ENCODE measurements around the gene CBX2. TPM values are rescaled to one million over a fixed set of nuclear protein-coding genes. Genes with fewer than 3 reads are reported as not detected.

The CBX2 gene
- total and polyA plus RNA-seq, 2 of the 4 experiments (the other 2 are of a cell fraction), result 2.0 to 3.2 TPM

GRCh38 chr17:79750650-79751545, 27.1 kb upstream of the CBX2 start:
- POLR2A ChIA-PET (ENCODE audit: unreplicated experiment), result no interaction called here
- H4K20me1 ChIP-seq (ENCODE audit: insufficient read depth, low read length), result no peaks in the 10 kb centered on the region
- H3K36me3 ChIP-seq (ENCODE audit: control insufficient read depth, insufficient read depth, low read length), result no peaks in the 10 kb centered on the region
- H3K79me1 ChIP-seq (ENCODE audit: low read depth in 1 of 2, low read length in 2 of 2), result no peaks in the 10 kb centered on the region
- ATAC-seq (ENCODE audit: low read depth) (no peak), DNase-seq (no peak)
- no peak overlapping the region for H3K14ac ChIP-seq (replicated peaks; ENCODE audit: low read depth, low read length)
- no peak overlapping the region for H3K56ac ChIP-seq (ENCODE audit: extremely low read depth, insufficient read depth, low read length)
- 67% methylated on average over 1 of the region's 13 CpGs; no CpG with 5 or more reads in 1 of the 2 experiments for WGBS, 2 experiments (ENCODE audit: extremely low coverage in 2 of 2, insufficient read length in 1 of 2)
- no peak overlapping the region for H4K91ac ChIP-seq (ENCODE audit: insufficient read depth, low read depth, low read length)
- no peak overlapping the region for H3K4me2 ChIP-seq (ENCODE audit: low read depth, low read length)
- H3K18ac ChIP-seq (ENCODE audit: low read depth, low read length), result no peak overlapping the region
- no peak overlapping the region for H2BK5ac ChIP-seq (ENCODE audit: low read depth, low read length, poor library complexity, severe bottlenecking)
- no peak overlapping the region for H2BK120ac ChIP-seq (ENCODE audit: low read depth, low read length)
- dilution Hi-C loops (cut with HindIII; ENCODE audit: low sequenced_read_pairs, unreplicated experiment), result no loop called here
- peaks cover 3% of the 10 kb centered on the region; the same call in 1 of the 2 replicates for H3K4me1 ChIP-seq (ENCODE audit: control insufficient read depth, insufficient read depth, low read length)
- H4K5ac ChIP-seq (ENCODE audit: low read depth, low read length), result no peak overlapping the region
- H3K4me3 ChIP-seq (ENCODE audit: insufficient read depth, low read depth, low read length), result no peak overlapping the region
- intact Hi-C loops (cut with micrococcal nuclease), result no loop called here
- in situ Hi-C loops (cut with MboI; ENCODE audit: low sequenced_read_pairs), result loop anchor here (10.0 kb wide), 1 partner anchor 164 kb away; no protein-coding TSS in a partner anchor
- H2BK20ac ChIP-seq (ENCODE audit: low read depth, low read length), result no peak overlapping the region
- no peak overlapping the region for H3K23ac ChIP-seq (ENCODE audit: low read depth, low read length)
- no TSS peak for BruUV-seq (replicated peaks)
- no peaks in the 10 kb centered on the region for H3K9me3 ChIP-seq (ENCODE audit: control insufficient read depth, insufficient read depth, low read length)
- H3K9me1 ChIP-seq (ENCODE audit: insufficient read depth, low read length), result no peaks in the 10 kb centered on the region
- no peak overlapping the region for H3K4ac ChIP-seq (ENCODE audit: low read depth, low read length)
- H2AFZ ChIP-seq (replicated peaks; ENCODE audit: low read length, poor library complexity), result no peak overlapping the region
- H3K9ac ChIP-seq (ENCODE audit: low read depth, low read length), result no peak overlapping the region
- CTCF ChIA-PET, result no interaction called here
- TF ChIP-seq RCOR1 (IDR thresholded peaks at IDR 0.05; ENCODE audit: insufficient replicate concordance, low read length) (no peak), NFE2L2 (IDR thresholded peaks at IDR 0.05; ENCODE audit: low read depth, low read length) (peak; percentile 62), USF2 (IDR thresholded peaks at IDR 0.05; ENCODE audit: low read depth, low read length) (no peak), MAFK (IDR thresholded peaks at IDR 0.05; ENCODE audit: low read depth, low read length) (peak; percentile 70)
- peaks cover 49% of the 10 kb centered on the region for H3K27me3 ChIP-seq (ENCODE audit: control insufficient read depth, insufficient read depth, low read length)
- H2AK9ac ChIP-seq (replicated peaks; ENCODE audit: low read depth, low read length, poor library complexity), result no peak overlapping the region
- no peak overlapping the region for H2BK15ac ChIP-seq (ENCODE audit: low read depth, low read length)
- H4K8ac ChIP-seq (ENCODE audit: low read depth in 2 of 2, low read length in 2 of 2), result no peak overlapping the region
- no peak overlapping the region for H2AK5ac ChIP-seq (ENCODE audit: low read depth, low read length)
- no peak overlapping the region for H3K27ac ChIP-seq (ENCODE audit: insufficient read depth, low read length)
